GM12878 (cell line): ENCODE data around the gene SLC35F2. TPM values are rescaled to one million over a fixed set of nuclear protein-coding genes. Genes with fewer than 3 reads are reported as not detected.

Experiments used
- CHD4 ChIP-seq: fragments of 200-600 bp; sonication (generic); IDR thresholded peaks from 2 replicates; pipeline ENCODE4 v1.6.1; 2016; ENCODE audit warnings: mild to moderate bottlenecking
- IKZF1 ChIP-seq: fragments of 450-650 bp; conservative IDR thresholded peaks from 2 replicates; pipeline ENCODE4 v1.6.1; 2017; ENCODE audit warnings: antibody characterized with exemption, mild to moderate bottlenecking
- MXI1 ChIP-seq: fragments of 150-350 bp; IDR thresholded peaks from 2 replicates; pipeline ENCODE4 v1.6.1; 2011; ENCODE audit warnings: low read depth, mild to moderate bottlenecking, inconsistent platforms, low read length, improper control_type of control experiment
- SP1 ChIP-seq: IDR thresholded peaks from one replicate; pipeline ENCODE4 v1.6.1; 2011; ENCODE audit warnings: low read depth, low read length
- ZBTB4 ChIP-seq: fragments of 450-650 bp; formaldehyde crosslinking; IDR thresholded peaks from 2 replicates; pipeline ENCODE4 v1.4.0; 2022; ENCODE audit warnings: mild to moderate bottlenecking, moderate library complexity
- ZNF622 ChIP-seq: fragments of 450-650 bp; IDR thresholded peaks from 2 replicates; pipeline ENCODE4 v1.6.1; 2017; ENCODE audit warnings: mild to moderate bottlenecking, inconsistent platforms
- ZNF687 ChIP-seq: fragments of 450-650 bp; IDR thresholded peaks from 2 replicates; pipeline ENCODE4 v1.6.1; 2017; ENCODE audit warnings: mild to moderate bottlenecking, moderate library complexity
- polyA plus RNA-seq, 11 experiments: library from polyadenylated mRNA; depleted of rRNA in 4 of 11; unstranded in 6 of 11; stranded (reverse) in 5 of 11; fragments of >200 nt; fragmentation: Nextera tagmentation in 4 of 11; fragmentation: Illumina TruSeq in 1 of 11; extraction: Ambion mirVana in 4 of 11; extraction: Trizol in 1 of 11; gene quantifications; 1 replicate in 1 of 11; 2 replicates in 10 of 11; pipeline versions ENCODE4 v1.2.1 to v1.2.3, GENCODE V29; 2011 to 2016; ENCODE audit warnings: inconsistent platforms in 2 of 11, missing spikeins in 2 of 11, low read depth in 1 of 11
- total RNA-seq, 4 experiments: library from RNA; depleted of rRNA in 3 of 4; stranded (reverse); fragments of >200 nt in 3 of 4; fragmentation: Illumina TruSeq in 1 of 4; extraction: Trizol in 1 of 4; gene quantifications; 2 replicates each; pipeline versions ENCODE4 v1.2.1 to v1.2.3, GENCODE V29; 2013 to 2021
- TF ChIP-seq, protein P1 (sequence below): IDR thresholded peaks from 2 replicates; pipeline ENCODE4 v1.6.1; 2011; ENCODE audit warnings: low read depth, mild to moderate bottlenecking, low read length, moderate library complexity, borderline replicate concordance; ENCODE audit errors: extremely low read depth
- TF ChIP-seq, protein P2 (sequence below): IDR thresholded peaks from 2 replicates; pipeline ENCODE4 v1.6.1; 2011; ENCODE audit warnings: borderline replicate concordance, low read depth, mild to moderate bottlenecking, moderate library complexity, low read length; ENCODE audit not compliant: insufficient read depth, poor library complexity, severe bottlenecking

Gene SLC35F2
- total and polyA plus RNA-seq, 10 of the 15 experiments (the other 5 are each of a cell fraction or from before 2014, with no cell fraction given) = 15.2 to 48.8 (median 40.1) TPM

DNA sequence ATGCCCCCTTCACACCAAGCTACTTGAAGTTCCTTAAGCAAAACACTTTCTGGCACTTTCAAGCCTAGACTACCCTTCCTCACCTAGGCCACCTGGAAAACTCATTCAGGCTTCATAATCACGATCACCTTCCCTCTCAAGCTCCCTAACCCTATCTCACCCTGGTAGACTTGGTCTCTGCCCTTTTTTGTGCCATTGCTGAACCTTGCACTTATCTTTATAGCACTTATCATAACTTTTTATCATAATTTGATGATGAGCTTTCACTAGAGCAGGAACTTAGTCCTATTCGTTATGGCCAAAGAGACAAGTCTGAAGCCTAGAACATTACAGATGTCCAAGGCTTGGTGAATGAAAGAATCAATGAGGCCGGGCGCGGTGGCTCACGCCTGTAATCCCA, 5.5 kb downstream of the SLC35F2 start (continued):
- TF ChIP-seq, protein P1, sequence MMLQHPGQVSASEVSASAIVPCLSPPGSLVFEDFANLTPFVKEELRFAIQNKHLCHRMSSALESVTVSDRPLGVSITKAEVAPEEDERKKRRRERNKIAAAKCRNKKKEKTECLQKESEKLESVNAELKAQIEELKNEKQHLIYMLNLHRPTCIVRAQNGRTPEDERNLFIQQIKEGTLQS = no peak
- TF ChIP-seq ZBTB4 (CRISPR knock-in tag) (no peak), ZNF687 (no peak), IKZF1 (no peak), ZNF622 (no peak), SP1 (no peak), CHD4 (no peak), MXI1 (no peak)
- TF ChIP-seq, protein P2, sequence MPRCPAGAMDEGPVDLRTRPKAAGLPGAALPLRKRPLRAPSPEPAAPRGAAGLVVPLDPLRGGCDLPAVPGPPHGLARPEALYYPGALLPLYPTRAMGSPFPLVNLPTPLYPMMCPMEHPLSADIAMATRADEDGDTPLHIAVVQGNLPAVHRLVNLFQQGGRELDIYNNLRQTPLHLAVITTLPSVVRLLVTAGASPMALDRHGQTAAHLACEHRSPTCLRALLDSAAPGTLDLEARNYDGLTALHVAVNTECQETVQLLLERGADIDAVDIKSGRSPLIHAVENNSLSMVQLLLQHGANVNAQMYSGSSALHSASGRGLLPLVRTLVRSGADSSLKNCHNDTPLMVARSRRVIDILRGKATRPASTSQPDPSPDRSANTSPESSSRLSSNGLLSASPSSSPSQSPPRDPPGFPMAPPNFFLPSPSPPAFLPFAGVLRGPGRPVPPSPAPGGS = no peak
